GM18519 (cell line): ENCODE data around the gene SNCB.
"Not testable (repeated sequence)": the region's sequence is repeated elsewhere in the genome, so short reads cannot be mapped to it uniquely, and the experiment has no call there.

Experiments used
- ATAC-seq: cut with Tn5 transposase; IDR thresholded peaks from one replicate; pipeline ENCODE4 v1.9.1; 2021; ENCODE audit warnings: mild to moderate bottlenecking, moderate library complexity; ENCODE audit not compliant: unreplicated experiment, low FRiP score

Gene SNCB

DNA sequence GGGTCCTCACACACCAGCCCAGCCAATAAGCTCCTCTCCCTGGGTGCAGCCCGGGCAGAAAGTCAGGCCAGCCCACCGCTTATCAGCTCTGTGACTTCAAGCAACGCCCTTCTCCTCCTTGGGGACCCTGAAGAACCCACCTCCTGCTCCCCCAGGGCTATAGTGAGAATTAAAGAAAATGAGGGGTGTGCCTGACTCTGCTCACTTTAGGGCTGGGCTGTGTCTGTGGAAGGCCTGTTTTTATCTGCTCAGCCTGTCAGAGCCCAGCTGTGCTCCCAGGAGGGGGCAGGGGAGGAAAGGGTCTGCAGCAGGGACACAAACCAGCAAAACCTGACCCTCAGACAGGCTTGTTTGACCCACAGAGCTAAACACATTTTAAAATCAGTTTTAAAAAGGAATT lies 24.3 kb downstream of the SNCB start:
- no peak for ATAC-seq

DNA sequence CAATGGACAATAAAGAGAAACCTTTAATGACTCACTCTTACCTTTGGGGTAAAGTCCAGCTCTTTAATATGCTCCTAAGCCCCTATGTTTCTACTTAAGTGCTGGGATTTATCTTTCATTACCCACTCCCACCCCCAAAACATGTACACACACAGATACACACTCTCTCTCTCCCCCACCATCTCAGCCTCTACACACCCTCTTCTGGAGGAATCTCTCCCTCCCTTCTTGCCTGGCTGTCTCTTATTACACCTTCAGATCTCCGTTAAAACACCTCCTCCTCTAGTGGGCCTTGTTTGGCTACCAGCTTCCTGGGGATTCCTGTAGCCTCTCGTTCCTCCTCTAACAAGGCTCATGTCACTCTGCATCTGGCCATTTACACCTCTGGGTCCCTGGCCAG lies 27.2 kb downstream of the SNCB start:
- no peak for ATAC-seq

DNA sequence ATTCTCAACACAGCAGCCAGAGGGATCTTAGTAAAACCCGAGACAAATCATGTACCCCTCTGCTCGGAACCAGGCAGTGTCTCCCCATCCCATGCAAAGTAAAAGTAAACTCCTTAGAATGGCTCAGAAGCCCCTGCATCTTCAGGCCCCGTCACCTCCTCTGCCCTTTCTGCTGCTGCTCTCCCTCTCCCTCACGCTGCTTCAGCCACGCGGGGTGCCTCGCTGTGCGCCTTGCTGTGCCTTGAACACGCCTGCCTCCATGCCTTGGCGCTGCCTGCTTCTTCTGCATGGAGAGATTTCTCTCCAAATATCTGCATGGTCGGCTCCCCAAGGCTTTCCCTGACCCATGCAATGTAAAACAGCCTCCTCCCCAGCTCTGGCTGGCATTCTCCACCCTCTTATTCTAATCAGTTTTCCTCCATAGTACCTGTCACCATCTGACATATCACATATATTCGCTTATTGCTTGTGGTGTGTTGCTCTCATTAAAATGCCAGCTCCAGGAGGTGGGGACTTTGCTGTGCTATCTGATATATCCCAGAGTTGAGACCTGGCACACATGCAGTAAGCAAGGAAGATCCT lies 28.3 kb downstream of the SNCB start:
- no peak for ATAC-seq

DNA sequence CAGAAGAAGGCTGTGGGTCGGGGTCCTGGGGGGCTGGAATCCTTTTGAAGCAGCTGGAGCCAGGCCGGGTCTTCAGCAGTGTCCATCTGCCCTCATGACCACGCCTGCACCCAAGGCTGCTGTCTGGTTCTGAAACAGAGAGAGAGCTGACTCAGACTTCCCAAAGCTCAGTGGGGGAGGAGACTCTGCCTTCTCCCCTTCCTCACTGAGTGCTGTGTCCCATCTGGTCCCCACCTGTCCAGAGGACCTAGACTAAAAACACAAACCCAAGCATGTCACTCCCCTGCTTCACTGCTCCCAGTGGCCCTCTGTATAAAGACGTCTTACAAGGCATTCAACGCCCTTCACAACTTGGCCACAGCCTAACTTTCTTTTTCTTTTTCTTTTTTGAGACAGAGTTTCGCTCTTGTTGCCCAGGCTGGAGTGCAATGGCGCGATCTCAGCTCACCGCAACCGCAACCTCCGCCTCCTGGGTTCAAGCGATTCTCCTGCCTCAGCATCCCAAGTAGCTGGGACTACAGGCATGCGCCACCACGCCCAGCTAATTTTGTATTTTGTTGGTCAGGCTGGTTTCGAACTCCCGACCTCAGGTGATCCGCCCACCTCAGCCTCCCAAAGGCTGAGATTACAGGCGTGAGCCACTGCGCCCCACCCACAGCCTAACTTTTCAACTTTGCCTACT lies 30.4 kb downstream of the SNCB start:
- not testable (repeated sequence) for ATAC-seq

DNA sequence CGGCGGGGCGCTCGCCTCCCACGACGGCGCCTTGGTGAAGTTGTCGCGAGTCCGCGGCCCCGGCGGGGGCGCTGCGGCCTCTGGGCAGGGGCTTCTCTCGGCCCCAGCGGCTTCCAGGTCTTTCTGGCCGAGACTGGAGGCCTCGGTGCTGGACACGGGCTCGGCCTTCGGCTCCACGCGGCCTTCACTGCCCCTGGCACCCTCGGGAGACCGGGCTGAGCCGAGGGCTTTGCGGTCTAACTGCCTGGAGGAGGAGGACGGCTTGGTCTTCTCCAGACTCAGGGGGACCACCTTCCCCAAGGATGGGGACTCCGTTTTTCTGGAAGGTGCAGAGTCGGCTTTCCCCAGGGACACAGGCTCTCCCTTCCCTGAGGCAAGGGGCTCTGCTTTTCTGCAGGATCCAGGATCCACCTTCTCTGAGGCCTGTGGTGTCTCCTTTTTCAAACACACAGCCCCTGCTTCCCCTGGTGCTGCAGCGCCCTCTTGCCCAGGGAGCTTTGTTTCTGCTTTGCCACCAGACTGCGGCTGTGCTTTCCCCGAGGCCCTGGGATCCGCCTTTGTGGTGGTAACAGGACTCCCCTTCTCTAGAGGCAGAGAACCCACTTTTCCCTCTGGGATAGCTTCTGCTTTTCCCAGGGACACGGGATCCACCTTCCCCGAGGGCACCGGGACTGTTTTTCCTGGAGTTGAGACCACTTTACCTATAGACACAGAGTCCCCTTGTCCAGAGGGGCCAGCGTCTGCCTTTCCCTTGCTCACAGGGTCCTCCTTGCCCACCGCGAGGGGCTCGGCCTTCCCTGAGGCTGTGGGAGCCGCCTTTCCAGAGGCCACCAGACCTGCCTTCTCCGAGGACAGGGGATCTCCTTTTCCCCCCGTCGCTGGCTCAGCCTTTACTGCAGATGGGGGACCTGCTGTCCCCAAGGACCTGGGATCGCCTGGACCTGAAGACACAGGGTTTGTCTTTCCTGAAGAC lies 32.6 kb downstream of the SNCB start:
- no peak for ATAC-seq

DNA sequence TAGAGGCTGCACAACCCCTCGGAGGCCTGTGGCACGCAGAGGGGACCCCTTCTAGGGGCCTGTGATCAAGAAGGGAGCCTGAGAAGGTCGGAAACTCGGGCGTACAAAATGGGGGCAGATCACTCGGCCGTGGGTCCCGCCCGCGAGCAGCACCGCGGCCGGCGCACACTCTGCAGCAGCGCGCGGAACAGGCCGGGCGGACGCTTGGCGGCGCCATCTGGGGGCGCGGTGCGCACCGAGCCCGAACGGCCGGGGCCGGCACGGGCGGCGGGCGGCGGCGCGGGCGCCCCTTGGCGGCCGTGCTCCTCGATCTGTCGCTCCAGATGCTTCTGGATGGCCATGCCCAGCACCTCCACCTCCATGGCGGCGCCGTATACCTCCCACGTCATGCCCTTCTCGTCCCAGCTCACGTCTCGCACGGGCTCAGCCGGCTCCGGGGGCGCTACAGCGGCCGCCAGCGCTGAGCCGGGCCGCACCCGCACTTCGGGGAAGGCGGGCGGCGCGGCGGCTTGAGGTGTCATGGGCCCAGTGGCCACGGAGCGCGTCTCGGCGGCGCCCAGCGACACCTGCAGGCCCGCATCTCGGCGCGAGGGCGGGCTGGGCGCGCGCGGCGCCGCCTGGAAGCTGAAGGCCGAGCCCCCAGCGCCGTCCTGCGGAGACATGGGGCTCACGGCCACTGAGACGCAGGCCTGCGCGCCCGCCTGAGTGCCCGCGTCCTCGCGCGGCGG lies 33.5 kb downstream of the SNCB start:
- no peak for ATAC-seq

DNA sequence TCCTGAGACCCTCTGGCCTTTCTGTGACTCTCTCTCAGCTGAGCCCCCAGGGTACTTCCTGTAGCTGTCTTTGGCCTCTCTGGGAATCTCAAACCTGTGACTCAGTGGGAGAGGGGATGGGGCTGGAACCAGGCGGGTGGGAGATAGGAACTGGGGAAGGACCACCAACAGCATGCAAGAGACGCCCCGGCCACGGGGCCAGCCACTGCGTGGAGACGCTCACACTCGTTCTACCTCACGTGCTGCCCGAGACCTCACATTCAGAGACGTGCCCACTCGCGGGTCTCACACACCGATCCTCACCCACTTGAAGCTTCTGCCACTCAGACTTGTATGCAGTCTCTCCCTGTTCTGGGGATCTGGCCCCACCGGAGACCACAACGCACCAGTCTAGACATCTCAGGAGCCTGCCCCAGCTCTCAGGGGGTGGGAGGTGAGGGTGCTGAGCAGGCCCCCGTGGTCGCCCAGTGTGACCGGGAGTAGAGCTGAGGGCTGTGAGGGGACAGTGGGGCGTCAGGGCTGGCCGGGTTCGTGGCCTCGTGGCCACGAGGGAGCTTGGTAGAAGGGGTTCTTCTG lies 34.2 kb downstream of the SNCB start:
- no peak for ATAC-seq

DNA sequence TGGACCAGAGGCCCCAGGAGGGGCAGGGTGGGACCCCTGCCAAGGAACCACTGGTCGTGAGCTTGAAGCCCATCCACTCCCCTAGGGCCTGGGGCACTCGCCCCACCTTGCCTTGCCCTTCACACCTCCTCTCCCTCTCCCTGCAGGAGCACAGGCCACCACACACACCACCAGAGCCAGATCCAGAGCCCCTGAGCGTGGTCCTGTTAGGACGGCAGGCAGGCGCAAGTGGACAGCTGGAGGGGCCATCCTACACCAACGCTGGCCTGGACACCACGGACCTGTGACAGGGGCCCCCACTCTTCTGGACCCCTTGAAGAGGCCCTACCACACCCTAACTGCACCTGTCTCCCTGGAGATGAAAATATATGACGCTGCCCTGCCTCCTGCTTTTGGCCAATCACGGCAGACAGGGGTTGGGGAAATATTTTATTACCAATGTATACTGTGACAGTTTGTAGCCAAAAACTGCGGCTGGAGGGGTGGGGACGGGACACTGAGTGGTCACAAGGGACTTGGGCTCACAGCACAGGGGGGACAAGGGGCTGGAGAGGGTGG lies 34.9 kb downstream of the SNCB start:
- ATAC-seq = no peak

DNA sequence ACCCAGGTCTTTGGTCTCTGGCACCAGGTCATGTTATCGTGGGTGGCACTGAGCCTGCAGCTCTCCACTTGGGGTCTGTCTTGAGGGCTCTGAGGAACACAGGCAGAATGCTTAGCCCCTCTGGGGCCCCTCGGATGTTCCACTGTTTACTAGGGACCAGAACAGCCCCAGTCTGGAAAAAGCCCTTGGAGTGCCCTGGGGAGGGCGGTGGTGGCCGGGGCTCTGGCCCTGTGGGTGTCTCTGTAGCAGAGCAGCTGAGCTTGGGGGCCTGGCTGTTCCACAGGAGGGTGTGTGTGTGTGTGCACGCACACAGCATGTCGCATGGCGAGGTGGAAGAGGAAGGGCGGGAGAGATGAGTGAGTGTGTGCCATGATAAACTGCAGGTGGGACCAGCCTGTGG lies 35.8 kb downstream of the SNCB start:
- ATAC-seq = no peak

DNA sequence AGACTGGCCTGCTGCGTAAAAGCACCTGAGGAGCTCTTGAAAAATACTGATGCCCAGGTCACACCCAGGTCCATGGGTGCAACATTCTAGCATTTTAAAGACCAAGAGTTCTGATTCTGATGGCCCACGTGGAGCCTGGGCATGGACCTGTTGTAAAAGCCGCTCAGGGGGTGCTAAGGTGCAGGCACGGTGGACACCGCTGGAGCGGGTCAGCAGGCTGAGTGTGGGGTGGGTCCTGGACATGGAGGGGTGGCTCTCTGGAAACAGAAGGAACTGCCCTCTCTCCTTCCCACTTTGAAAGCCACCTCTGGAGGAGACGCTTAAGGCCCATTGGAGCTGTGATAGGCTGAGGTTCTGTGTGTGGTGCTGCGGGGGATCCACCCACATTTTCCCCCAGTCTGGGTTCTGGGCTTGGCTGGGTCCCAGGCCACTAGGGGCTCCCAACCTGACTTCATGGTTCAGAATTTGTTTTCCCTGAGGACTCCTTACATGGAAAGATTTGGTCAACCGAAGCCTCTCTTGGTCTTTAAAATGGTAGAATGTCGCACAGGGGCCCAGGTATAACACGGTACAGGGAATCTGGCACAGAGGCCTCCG lies 37.0 kb downstream of the SNCB start:
- ATAC-seq = no peak

DNA sequence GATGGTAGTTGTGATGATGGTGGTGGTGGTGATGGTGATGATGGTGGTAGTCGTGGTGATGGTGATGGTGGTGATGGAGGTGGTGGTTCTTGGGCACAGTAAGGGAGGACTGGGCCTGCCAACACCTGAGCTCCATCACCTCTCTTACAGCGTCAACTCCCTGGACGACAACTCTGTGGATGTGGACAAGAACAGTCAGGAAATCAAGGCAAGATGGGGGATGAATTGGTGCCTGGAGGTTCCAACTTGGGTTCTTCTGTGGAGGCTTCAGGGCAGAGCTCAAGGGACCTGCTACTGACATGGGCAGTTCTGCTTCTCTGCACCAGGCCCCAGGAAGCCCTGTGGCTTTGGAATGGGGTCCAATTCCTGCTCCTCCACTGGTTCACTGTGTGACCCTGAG lies 37.8 kb downstream of the SNCB start:
- no peak for ATAC-seq

DNA sequence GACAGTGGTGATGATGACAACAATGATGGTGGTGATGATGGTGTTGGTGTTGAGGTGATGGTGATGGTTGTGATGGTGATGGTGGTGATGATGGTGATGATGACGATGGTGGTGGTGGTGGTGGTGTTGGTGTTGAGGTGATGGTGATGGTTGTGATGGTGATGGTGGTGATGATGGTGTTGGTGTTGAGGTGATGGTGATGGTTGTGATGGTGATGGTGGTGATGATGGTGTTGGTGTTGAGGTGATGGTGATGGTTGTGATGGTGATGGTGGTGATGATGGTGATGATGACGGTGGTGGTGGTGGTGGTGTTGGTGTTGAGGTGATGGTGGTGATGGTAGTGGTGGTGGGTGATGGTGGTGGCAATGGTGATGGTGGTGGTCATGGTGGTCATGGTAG lies 38.7 kb downstream of the SNCB start:
- ATAC-seq = not testable (repeated sequence)

DNA sequence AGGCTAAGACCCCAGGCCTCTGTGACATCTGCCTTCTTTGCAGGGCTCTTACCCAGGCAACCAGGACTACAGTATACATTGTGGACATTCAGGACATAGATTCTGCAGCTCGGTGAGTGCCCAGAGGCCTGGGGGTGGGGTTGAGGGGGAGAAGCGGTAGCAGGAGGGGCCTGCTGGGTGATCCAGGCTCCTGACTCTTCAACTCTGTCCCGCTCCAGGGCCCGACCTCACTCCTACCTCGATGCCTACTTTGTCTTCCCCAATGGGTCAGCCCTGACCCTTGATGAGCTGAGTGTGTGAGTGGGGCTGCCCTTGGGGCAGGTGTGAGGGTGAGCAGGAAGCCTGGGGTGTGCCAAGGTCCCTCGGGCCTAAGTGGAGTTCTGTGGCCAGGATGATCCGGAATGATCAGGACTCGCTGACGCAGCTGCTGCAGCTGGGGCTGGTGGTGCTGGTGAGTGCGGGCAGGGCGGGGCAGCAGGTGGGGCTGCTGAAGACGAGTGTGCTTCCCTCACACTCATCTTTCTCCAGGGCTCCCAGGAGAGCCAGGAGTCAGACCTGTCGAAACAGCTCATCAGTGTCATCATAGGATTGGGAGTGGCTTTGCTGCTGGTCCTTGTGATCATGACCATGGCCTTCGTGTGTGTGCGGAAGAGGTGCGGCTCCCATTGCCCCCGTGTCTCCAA lies 40.2 kb downstream of the SNCB start:
- no peak for ATAC-seq

DNA sequence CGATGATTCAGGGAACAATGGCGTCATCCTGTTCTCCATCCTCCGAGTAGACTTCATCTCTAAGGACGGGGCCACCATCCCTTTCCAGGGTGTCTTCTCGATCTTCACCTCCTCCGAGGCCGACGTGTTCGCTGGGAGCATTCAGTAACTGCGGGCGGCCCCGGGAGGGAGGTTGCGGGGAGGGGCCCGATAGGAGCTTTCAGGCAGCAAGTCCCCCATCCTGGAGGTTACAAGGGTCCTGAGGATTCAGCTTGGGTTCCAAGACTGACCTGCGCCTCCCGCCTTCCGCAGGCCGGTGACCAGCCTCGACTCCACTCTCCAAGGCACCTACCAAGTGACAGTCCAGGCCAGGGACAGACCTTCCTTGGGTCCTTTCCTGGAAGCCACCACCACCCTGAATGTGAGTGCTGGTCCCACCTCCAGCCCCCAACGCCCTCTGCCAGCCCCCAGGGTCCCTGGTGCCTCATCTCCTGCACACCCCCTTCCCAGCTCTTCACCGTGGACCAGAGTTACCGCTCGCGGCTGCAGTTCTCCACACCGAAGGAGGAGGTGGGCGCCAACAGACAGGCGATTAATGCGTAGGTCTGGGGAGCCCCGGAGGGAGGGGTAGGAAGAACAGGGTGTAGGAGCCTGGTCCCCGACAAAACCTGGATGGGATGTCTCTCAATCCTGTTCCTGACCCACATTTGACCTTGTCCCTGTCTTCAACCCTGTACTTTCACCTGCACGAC lies 41.1 kb downstream of the SNCB start:
- ATAC-seq = no peak

DNA sequence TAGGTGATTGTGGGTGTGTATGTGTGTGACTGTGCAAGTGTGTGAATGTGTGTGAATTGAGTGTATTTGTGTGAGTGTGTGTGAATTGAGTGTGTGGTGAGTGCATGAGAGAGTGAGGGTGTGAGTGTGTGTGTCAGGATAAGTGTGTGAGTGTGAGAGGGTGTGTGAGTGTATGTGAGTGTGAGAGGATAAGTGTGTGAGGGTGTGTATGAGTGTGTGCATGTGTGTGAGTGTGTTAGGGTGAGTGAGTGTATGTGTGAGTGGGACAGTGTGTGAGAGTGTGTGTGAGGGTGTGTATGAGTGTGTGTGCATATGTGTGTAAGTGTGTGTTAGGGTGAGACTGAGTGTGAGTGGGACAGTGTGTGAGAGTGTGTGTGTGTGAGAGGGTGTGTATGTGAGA lies 42.0 kb downstream of the SNCB start:
- ATAC-seq = no peak

DNA sequence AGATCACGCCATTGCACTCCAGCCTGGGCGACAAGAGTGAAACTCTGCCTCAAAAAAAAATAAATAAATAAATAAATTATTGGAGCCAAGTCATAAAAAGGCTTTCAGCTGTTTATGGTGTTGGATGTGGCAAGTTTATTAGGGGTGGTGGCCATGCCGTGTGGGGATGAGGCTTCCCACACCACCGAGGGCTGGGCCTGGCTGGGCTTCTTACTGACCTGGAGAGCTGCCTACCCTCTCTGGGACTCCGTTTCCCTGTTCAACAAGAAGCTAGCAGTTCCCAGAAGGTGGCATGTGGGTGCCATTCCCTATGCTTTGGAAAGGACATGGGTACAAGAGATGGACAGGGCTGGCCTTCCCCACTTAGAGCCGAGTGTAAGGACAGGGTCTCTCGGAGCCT lies 42.9 kb downstream of the SNCB start:
- no peak for ATAC-seq

DNA sequence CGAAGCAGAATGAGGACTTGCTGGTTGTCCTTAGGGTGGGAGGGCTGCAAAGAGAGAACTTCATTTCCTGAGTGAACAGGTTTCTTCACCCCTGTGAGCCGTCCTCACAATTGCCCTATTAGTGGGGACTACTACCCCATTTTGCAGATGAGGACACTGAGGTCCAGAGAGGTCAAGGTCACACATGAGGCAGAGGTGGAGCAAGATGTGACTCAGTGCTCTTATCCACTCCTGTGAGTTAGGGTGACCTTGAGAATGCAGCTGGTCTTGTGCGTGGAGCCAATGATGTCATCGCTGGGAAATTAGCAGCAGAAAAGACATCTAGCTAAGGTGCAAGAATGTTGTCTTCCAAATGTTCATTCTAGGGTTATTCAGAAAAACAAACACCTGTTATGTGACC lies 47.3 kb downstream of the SNCB start:
- ATAC-seq = no peak

DNA sequence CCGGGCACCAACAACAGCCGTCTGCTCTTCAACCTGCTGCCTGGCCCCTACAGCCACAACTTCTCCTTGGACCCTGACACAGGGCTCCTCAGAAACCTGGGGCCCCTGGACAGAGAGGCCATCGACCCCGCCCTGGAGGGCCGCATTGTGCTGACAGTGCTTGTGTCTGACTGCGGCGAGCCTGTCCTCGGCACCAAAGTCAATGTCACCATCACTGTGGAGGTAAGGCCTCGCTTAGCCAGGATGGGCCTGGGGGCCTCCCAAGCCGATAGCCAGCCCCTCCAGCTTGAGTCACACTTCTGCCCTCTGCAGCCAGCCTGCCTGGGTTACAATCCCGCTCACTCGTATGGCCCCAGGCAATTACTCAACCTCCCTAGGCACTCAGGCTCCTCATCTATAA lies 49.0 kb downstream of the SNCB start:
- ATAC-seq = no peak

DNA sequence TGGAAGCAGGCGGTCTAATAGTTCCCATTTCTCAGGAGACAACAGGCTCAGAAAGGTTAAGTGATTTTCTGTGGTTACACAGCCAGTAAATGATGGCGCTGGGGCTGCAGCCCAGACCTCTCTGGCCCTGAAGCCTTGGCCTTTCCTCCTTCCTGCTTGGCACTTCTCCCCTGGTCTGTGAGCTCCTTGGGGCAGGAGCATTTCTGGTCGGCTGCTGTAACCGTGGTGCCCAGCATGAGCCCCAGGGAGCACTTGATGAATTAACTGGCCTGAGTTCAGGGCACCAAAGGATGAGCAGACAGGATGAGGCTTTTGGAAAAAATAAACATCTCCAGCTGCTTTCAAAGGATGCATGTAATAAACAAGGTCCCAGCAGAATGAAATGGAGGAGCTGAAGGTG lies 51.0 kb downstream of the SNCB start:
- no peak for ATAC-seq
